GM13976 (cell line): ENCODE data around the gene TOPAZ1.
"Not testable (repeated sequence)": the region's sequence is repeated elsewhere in the genome, so short reads cannot be mapped to it uniquely, and the experiment has no call there.

ENCODE experiments used
- DNase-seq: peaks from one replicate; pipeline ENCODE4 v3.0.0; 2012; ENCODE audit warnings: low spot score
- CTCF ChIP-seq: IDR thresholded peaks from 2 replicates; pipeline ENCODE4 v1.5.1; 2012; ENCODE audit warnings: borderline replicate concordance, mild to moderate bottlenecking; ENCODE audit not compliant: insufficient read depth; ENCODE audit errors: extremely low read depth, missing control alignments, control extremely low read depth
- in situ Hi-C: fragments of 300-500 bp; cut with MboI; formaldehyde crosslinking; loops from one replicate; pipeline ENCODE4 v1.12.0; 2022; ENCODE audit warnings: low sequenced_read_pairs, mixed read lengths, inconsistent platforms; ENCODE audit not compliant: unreplicated experiment

TOPAZ1 gene

GRCh38 chr3:44339181-44340057 is 97.7 kb downstream of the TOPAZ1 start:
- TF ChIP-seq CTCF: no peak
- DNase-seq: no peak
- in situ Hi-C loops: no loop called here

GRCh38 chr3:44340058-44340395 is 98.3 kb downstream of the TOPAZ1 start:
- in situ Hi-C loops: no loop called here
- no peak for DNase-seq
- TF ChIP-seq CTCF: no peak

- TF ChIP-seq CTCF: no peak
- in situ Hi-C loops: no loop called here
- no peak for DNase-seq
These were observed 100.6 kb downstream of the TOPAZ1 start for GRCh38 chr3:44342176-44342790.

- TF ChIP-seq CTCF: no peak
- in situ Hi-C loops: no loop called here
- no peak for DNase-seq
These were observed 101.7 kb downstream of the TOPAZ1 start for GRCh38 chr3:44343421-44343820.

- DNase-seq, in situ Hi-C loops: not testable (repeated sequence)
These were observed 104.9 kb downstream of the TOPAZ1 start for GRCh38 chr3:44346590-44346989.

- DNase-seq: no peak
- in situ Hi-C loops: no loop called here
- TF ChIP-seq CTCF: no peak
These were observed 107.3 kb downstream of the TOPAZ1 start for GRCh38 chr3:44348993-44349392.

GRCh38 chr3:44353355-44353924 is 111.8 kb downstream of the TOPAZ1 start:
- in situ Hi-C loops: no loop called here
- no peak for TF ChIP-seq CTCF
- DNase-seq: no peak
